ENCODE data around the gene TMEM175.

- TF ChIP-seq CTCF (IDR thresholded peaks at IDR 0.05), result no peak
- TF ChIP-seq POLR2A (IDR thresholded peaks at IDR 0.05), result no peak
These were observed 71.2 kb downstream of the TMEM175 start for GRCh38 chr4:1003271-1004070.
